ENCODE data around the gene DNAAF2.
"Not testable (repeated sequence)": the region's sequence is repeated elsewhere in the genome, so short reads cannot be mapped to it uniquely, and the experiment has no call there.

Gene DNAAF2

DNA sequence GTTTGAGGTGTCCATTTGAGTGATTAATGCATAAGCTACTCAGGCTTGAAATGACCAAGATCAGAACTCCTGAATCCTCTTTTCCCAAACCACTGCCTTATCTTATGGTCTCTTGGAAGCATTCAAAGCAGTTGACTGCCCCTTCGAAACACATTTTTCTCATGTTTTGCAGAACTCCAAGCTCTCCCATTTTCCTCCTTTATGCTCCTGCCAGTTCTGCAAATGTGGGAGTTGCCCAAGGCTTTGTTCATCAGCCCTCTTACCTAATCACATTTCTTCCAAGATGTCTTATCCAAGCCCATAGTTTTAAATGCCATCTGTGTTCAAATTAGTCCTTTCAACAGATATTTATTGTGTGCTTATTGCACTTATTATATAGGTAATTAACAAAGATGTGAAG lies 1.8 kb upstream of the DNAAF2 start:
- Mint-ChIP-seq H3K27ac (peak overlapping the region; percentile 75), H3K4me3 (peak overlapping the region; percentile 92), H3K27me3 (no peaks in the 10 kb centered on the region), H3K4me1 (ENCODE audit: low read depth) (peaks cover 54% of the 10 kb centered on the region), H3K36me3 (ENCODE audit: low read depth) (peaks cover 87% of the 10 kb centered on the region), H3K9me3 (no peaks in the 10 kb centered on the region)
- DNase-seq: no peak

DNA sequence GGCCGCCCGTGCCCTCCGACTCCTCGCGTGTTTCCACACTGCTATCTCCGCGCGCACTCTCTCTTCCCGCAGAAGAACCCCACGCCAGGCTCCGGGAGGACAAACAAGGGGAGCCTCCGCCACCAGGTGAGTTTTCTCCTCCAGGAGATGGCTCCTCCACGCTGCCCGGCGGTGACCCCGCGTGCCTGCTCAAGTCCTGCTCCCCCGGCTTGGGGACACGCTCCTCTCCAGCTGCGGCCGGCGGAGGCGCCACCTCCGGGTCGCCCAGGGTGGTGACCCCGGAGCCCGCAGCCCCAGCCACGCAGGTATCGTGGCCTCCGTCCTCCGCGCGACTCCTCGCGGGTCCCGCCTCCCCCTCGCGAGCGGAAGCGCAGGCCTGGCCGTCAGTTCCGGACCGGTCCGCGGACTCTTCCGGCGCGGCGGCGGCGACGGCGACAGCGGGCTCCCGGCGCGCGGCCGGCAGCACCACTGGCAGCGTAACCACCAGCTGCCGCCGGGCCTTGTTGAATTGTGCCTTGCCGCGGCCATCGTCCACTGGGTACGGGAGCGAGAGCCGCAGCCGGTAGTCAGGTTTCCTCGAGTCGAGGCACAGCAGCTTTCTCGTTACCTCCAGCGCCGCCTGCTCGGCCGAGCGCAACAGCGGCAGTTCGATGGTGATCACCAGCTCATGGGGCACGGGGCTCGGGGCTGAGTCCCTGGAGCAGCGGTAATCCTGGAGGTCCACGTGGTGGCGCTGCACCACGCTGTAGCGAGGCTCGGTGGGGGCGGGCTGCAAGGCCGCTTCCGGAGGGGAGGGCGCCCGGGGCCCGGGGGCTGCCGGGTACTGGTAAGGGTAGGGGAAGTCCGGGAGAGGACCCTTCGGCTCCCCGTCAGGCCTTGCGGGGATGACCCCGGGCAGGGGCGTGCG lies 1.2 kb downstream of the DNAAF2 start:
- peak; percentile 95 for DNase-seq
- H3K4me1 Mint-ChIP-seq (ENCODE audit: low read depth): peaks cover 53% of the 10 kb centered on the region
- H3K9me3 Mint-ChIP-seq: no peaks in the 10 kb centered on the region
- peak overlapping the region; percentile 97 for H3K27ac Mint-ChIP-seq
- no peaks in the 10 kb centered on the region for H3K27me3 Mint-ChIP-seq
- peak overlapping the region; percentile 92 for H3K4me3 Mint-ChIP-seq
- peaks cover 78% of the 10 kb centered on the region for H3K36me3 Mint-ChIP-seq (ENCODE audit: low read depth)

DNA sequence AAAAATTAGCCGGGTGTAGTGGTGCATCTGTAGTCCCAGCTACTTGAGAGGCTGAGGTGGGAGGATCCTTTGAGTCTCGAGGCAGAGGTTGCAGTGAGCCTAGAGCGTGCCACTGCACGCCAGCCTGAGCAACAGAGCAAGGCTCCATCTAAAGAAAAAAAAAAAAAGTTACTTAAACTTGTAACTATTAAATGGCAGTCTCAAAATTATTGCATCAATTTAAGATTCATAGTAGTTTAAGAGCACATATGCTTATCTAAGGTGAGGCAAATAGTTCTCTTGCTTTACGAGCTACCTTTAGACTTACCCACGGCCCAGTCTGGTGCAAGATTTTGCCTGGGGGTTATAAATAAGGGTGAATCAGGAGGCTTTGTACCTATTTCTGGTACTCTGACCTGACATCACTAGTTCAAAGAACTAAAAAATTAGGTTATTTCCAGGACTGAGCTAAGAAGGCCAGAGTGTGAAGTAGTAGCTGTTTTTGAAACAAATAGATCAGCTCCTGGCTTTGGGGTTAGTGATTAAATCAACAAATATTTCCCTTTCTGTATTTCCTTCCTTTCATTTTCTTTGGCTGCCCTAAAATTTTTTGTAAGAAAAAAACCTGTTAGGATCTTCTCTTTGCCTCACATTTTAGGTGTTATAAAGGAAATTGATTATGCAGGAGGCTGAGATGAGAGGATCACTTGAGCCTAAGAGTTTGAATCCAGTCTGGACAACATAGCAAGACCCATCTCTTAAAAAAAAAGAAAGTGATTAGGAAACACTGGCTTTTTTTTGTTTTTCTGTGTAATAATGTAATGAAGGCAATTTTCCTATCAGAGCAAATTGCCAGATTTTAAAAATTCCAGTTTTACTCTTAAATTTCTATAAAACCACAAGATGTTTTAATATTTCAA lies 10.9 kb downstream of the DNAAF2 start:
- Mint-ChIP-seq H3K27ac (peak overlapping the region; percentile 99), H3K4me1 (ENCODE audit: low read depth) (peaks cover 63% of the 10 kb centered on the region), H3K27me3 (no peaks in the 10 kb centered on the region), H3K9me3 (no peaks in the 10 kb centered on the region), H3K4me3 (peak overlapping the region; percentile 99), H3K36me3 (ENCODE audit: low read depth) (peaks cover 86% of the 10 kb centered on the region)
- no peak for DNase-seq

DNA sequence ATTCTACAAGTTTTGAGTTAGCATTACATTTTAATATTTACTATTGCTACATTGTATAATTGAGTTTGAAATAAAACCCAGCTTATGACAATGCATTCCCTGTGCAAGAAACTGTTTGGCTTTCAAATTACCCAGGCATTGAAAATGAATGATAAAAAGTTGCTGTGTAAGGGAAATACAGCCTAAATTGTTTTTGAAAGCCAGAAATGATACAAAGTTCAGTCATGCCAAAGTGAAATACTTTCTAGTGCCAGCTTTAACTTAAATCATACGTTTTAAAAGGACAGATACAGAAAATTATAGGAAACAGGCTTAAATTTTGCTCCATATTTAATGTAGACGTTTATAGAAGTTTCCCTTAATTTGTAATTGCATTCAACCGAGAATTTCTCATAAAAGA lies 11.7 kb downstream of the DNAAF2 start:
- DNase-seq: no peak
- no peaks in the 10 kb centered on the region for H3K27me3 Mint-ChIP-seq
- H3K4me3 Mint-ChIP-seq: peak overlapping the region; percentile 99
- H3K27ac Mint-ChIP-seq: peak overlapping the region; percentile 99
- H3K36me3 Mint-ChIP-seq (ENCODE audit: low read depth): peaks cover 90% of the 10 kb centered on the region
- no peaks in the 10 kb centered on the region for H3K9me3 Mint-ChIP-seq
- peaks cover 63% of the 10 kb centered on the region for H3K4me1 Mint-ChIP-seq (ENCODE audit: low read depth)

DNA sequence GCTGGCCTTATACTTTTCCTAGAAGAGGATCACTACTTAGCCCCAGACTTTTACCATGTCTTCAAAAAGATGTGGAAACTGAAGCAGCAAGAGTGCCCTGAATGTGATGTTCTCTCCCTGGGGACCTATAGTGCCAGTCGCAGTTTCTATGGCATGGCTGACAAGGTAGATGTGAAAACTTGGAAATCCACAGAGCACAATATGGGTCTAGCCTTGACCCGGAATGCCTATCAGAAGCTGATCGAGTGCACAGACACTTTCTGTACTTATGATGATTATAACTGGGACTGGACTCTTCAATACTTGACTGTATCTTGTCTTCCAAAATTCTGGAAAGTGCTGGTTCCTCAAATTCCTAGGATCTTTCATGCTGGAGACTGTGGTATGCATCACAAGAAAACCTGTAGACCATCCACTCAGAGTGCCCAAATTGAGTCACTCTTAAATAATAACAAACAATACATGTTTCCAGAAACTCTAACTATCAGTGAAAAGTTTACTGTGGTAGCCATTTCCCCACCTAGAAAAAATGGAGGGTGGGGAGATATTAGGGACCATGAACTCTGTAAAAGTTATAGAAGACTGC lies 12.9 kb downstream of the DNAAF2 start:
- DNase-seq: no peak
- no peaks in the 10 kb centered on the region for H3K9me3 Mint-ChIP-seq
- peaks cover 67% of the 10 kb centered on the region for H3K4me1 Mint-ChIP-seq (ENCODE audit: low read depth)
- H3K27me3 Mint-ChIP-seq: no peaks in the 10 kb centered on the region
- peaks cover 91% of the 10 kb centered on the region for H3K36me3 Mint-ChIP-seq (ENCODE audit: low read depth)
- H3K4me3 Mint-ChIP-seq: peak overlapping the region; percentile 99
- H3K27ac Mint-ChIP-seq: peak overlapping the region; percentile 99

DNA sequence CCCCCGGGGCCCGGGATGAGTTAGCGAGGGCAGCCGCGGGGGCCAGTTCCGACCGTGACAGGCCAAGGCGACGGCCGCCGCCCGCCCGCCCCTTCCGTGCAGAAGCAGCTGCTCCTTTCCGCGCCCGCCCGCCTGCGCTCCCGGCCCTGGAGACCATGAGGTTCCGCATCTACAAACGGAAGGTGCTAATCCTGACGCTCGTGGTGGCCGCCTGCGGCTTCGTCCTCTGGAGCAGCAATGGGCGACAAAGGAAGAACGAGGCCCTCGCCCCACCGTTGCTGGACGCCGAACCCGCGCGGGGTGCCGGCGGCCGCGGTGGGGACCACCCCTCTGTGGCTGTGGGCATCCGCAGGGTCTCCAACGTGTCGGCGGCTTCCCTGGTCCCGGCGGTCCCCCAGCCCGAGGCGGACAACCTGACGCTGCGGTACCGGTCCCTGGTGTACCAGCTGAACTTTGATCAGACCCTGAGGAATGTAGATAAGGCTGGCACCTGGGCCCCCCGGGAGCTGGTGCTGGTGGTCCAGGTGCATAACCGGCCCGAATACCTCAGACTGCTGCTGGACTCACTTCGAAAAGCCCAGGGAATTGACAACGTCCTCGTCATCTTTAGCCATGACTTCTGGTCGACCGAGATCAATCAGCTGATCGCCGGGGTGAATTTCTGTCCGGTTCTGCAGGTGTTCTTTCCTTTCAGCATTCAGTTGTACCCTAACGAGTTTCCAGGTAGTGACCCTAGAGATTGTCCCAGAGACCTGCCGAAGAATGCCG lies 13.7 kb downstream of the DNAAF2 start:
- peaks cover 92% of the 10 kb centered on the region for H3K36me3 Mint-ChIP-seq (ENCODE audit: low read depth)
- peak overlapping the region; percentile 99 for H3K27ac Mint-ChIP-seq
- H3K4me1 Mint-ChIP-seq (ENCODE audit: low read depth): peaks cover 67% of the 10 kb centered on the region
- peak overlapping the region; percentile 99 for H3K4me3 Mint-ChIP-seq
- no peaks in the 10 kb centered on the region for H3K27me3 Mint-ChIP-seq
- no peak for DNase-seq
- H3K9me3 Mint-ChIP-seq: no peaks in the 10 kb centered on the region

DNA sequence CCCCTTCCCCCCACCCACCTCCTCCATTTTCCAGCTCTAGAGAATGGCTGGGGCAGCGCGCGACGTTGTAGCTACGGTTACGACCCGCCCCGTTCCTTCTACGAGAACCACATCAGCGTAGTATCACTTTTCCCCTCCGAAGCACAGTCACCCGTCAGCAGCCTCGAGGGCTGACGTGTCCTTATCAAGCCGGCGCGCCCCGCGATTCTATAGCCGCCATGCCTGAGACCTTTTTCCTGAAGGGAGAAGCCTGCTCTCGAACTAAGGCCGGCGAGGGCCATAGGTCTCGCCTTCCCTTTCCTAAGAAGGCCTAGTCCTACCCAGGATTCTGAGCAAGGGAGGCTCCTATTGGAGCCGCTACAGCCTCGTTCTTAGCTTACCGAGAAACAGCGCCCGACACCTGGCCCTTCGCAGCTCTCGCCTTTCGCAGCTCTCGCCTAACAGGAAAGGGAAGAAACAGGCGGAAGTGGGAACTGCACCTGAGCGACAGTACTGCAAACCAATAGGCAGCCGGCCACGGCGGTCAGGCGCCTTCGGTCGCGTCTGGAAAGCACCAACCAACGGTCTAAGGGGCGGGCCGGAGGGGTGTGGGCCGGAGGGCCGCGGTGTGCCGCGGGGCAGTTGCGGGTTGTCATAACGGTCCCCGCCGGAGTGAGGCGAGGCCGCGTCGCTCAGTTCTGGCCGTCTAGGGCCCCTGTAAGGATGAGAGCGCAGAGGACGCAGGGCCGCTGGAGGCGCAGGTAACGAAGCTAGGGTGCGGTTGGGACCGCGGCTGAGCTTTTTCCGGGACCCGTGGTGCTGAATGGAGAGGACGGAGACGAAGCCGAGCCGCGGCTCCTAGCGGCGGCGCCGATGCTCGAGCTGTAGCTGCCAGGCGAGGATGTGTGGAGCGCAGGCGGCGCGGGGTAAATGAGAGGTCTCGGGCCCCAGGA lies 14.6 kb downstream of the DNAAF2 start, which contains the start of the genes MGAT2 and RPL36AL:
Gene MGAT2 (plus strand): TSS at position 618 of the 932 bp plus-strand sequence. CDS start 470 bp downstream, outside the sequence.
Gene RPL36AL (minus strand): TSS at position 445 of the 932 bp plus-strand sequence. CDS start 1,522 bp downstream, outside the sequence.
- Mint-ChIP-seq H3K4me3 (peak within 1 kb of the TSS; percentile 99), H3K36me3 (ENCODE audit: low read depth) (peaks cover 93% of the 10 kb centered on the region), H3K9me3 (no peaks in the 10 kb centered on the region), H3K4me1 (ENCODE audit: low read depth) (peaks cover 66% of the 10 kb centered on the region), H3K27ac (peak within 1 kb of the TSS; percentile 99), H3K27me3 (no peaks in the 10 kb centered on the region)
- peak; percentile 97 for DNase-seq

DNA sequence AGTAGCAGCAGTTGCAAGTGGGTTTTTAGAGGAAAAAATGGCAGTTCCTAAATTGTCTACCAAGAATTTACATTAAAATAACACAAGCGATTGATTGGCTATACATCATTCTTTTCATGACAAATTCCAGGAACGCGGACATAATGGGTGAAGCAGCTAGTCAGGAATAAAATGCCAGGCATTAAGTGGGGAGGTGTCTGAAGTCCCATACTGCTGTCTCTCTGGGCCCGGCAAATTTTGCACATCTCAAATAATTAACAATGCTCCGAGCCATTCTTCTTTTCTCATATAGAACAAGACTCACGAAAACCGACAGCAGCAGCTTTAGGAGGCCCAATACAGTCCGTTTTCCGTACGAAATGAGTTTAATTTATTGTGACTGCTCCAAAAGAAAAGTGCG lies 15.3 kb downstream of the DNAAF2 start:
- Mint-ChIP-seq H3K27ac (peak overlapping the region; percentile 99), H3K4me1 (ENCODE audit: low read depth) (peaks cover 62% of the 10 kb centered on the region), H3K9me3 (no peaks in the 10 kb centered on the region), H3K27me3 (no peaks in the 10 kb centered on the region), H3K36me3 (ENCODE audit: low read depth) (peaks cover 94% of the 10 kb centered on the region), H3K4me3 (peak overlapping the region; percentile 99)
- no peak for DNase-seq

DNA sequence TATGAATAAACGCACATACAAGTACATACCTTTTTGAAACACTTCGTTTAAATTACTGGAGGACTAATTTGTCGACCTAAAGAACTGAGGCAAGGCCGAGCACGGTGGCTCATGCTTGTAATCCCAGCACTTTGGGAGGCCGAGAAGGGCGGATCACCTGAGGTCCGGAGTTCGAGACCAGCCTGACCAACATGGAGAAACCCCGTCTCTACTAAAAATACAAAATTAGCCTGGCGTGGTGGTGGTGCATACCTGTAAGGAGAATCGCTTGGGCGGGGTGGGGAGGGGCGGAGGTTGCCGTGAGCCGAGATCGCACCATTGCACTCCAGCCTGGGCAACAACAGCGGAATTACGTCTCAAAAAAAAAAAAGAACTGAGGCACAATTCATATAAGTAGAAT lies 15.8 kb downstream of the DNAAF2 start:
- H3K27me3 Mint-ChIP-seq, DNase-seq, H3K9me3 Mint-ChIP-seq: not testable (repeated sequence)
- Mint-ChIP-seq H3K4me1 (ENCODE audit: low read depth) (peaks cover 59% of the 10 kb centered on the region), H3K27ac (peak overlapping the region; percentile 99), H3K36me3 (ENCODE audit: low read depth) (peaks cover 94% of the 10 kb centered on the region), H3K4me3 (peak overlapping the region; percentile 99)

DNA sequence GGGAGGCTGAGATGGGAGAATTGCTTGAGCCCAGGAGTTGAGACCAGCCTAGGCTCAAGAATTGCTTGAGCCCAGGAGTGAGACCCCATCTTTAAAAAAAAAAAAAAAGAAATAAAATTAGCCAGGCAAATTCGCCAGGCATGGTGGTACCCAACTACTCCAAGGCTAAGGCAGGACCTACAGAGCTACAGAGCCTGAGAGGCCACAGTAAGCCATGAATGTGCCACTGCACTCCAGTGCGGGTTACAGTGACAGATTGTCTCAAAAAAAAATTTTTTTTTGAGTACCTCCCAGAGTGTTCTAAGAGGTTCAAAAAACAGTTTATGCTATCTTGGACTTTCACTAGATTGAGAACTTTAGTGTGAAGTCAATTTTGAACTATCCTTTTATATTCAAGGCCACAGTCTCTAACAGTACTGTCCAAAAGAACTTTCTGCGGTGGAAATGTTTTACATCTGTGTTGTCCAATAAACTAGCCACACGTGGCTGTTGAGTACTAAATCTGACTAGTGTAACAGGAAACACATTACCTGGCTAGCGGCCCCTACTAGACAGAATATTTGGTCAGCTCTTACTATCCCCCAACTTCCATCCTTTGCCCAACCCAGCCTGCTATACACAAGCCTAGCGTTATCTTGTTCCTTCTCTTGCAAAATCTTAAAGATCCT lies 17.1 kb downstream of the DNAAF2 start:
- Mint-ChIP-seq H3K27me3 (no peaks in the 10 kb centered on the region), H3K4me3 (peak overlapping the region; percentile 99), H3K27ac (peak overlapping the region; percentile 99), H3K36me3 (ENCODE audit: low read depth) (peaks cover 87% of the 10 kb centered on the region), H3K4me1 (ENCODE audit: low read depth) (peaks cover 46% of the 10 kb centered on the region), H3K9me3 (no peaks in the 10 kb centered on the region)
- DNase-seq: no peak

DNA sequence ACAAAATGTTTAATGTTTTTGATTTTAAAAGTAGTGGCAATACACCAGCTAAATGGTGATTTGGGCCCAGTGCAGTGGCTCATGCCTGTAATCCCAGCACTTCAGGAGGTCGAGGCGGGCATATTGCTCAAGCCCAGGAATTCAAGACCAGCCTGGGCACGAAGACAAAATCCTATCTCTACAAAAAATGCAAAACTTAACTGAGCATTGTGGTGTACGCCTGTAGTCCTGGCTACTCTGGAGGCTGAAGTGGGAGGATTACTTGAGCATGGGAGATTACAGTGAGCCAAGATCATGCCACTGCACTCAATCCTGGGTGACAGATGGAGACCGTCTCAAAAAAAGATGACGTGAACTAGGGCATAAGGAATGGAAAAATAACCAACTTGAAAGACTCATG lies 19.3 kb downstream of the DNAAF2 start:
- no peak for DNase-seq
- no peak overlapping the region for H3K4me3 Mint-ChIP-seq
- peaks cover 88% of the 10 kb centered on the region for H3K36me3 Mint-ChIP-seq (ENCODE audit: low read depth)
- H3K4me1 Mint-ChIP-seq (ENCODE audit: low read depth): peaks cover 39% of the 10 kb centered on the region
- peak overlapping the region; percentile 68 for H3K27ac Mint-ChIP-seq
- H3K27me3 Mint-ChIP-seq: no peaks in the 10 kb centered on the region
- H3K9me3 Mint-ChIP-seq: no peaks in the 10 kb centered on the region

DNA sequence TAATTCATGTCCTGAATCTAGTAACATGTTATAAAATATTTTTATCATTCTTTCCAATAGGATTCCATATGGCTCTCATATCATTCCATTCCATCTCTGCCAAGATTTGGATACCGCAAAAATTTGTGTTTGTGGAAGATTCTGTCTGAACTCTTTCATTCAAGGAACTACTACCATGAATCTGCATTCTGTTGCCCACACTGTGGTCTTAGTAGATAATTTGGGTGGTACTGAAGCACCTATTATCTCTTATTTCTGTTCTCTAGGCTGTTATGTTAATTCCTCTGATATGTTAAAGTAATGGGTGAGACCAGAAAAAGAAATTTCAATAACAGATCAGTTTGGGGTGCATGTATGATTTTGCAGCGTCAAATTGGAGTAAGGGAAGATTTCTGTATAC lies 20.8 kb downstream of the DNAAF2 start:
- Mint-ChIP-seq H3K27me3 (no peaks in the 10 kb centered on the region), H3K9me3 (no peaks in the 10 kb centered on the region), H3K36me3 (ENCODE audit: low read depth) (peaks cover 87% of the 10 kb centered on the region), H3K4me3 (no peak overlapping the region), H3K27ac (no peak overlapping the region), H3K4me1 (ENCODE audit: low read depth) (peaks cover 36% of the 10 kb centered on the region)
- DNase-seq: no peak

All from activated T-cell treated with anti-CD3 and anti-CD28 coated beads, Interleukin-2, amount 50 U/mL, for 24 hours (primary cell).